A673 (cell line): Measurements from ENCODE around the gene CNOT1. TPM values are rescaled to one million over a fixed set of nuclear protein-coding genes. Genes with fewer than 3 reads are reported as not detected.

Source experiments
- BruUV-seq: library from RNA; stranded (reverse); fragments of 400-500 nt; replicated peaks from 2 replicates; lab custom pipeline; 2021; lab: Mats Ljungman, UMichigan
- CTCF ChIA-PET: fragments of 300-600 bp; sonication (Branson Sonifier 250); formaldehyde crosslinking; loops from one replicate; lab custom pipeline; 2022; ENCODE audit warnings: antibody characterized with exemption; lab: Charles Lee
- POLR2A ChIA-PET: fragments of 300-600 bp; sonication (Branson Sonifier 250); formaldehyde crosslinking; loops from one replicate; lab custom pipeline; 2022; ENCODE audit warnings: antibody characterized with exemption; ENCODE audit not compliant: low non-redundant PET; lab: Charles Lee
- DNase-seq: peaks from one replicate; pipeline ENCODE4 v3.0.0-alpha.2; 2015; ENCODE audit warnings: low spot score
- H3K27ac ChIP-seq: fragments of 200-600 bp; sonication (generic); 2 replicates; pipeline ENCODE4 v1.5.1; 2016; ENCODE audit warnings: mixed run types, low read depth, mild to moderate bottlenecking, mixed read lengths, antibody characterized with exemption, low read length; ENCODE audit not compliant: poor library complexity, severe bottlenecking
- H3K27me3 ChIP-seq: fragments of 200-600 bp; sonication (generic); replicated peaks from 2 replicates; pipeline ENCODE4 v1.6.1; 2017; ENCODE audit warnings: mixed run types, low read depth, mild to moderate bottlenecking, mixed read lengths, antibody characterized with exemption, low read length; ENCODE audit not compliant: insufficient read depth, poor library complexity
- H3K36me3 ChIP-seq: fragments of 200-600 bp; sonication (generic); 2 replicates; pipeline ENCODE4 v1.6.1; 2016; ENCODE audit warnings: mixed run types, mild to moderate bottlenecking, mixed read lengths, antibody characterized with exemption, low read length; ENCODE audit not compliant: insufficient read depth, poor library complexity, severe bottlenecking
- H3K4me1 ChIP-seq: fragments of 200-600 bp; sonication (generic); 2 replicates; pipeline ENCODE4 v1.6.1; 2017; ENCODE audit warnings: mixed run types, mild to moderate bottlenecking, mixed read lengths, antibody characterized with exemption, low read length; ENCODE audit not compliant: insufficient read depth, poor library complexity, severe bottlenecking
- H3K4me3 ChIP-seq: fragments of 200-600 bp; sonication (generic); 2 replicates; pipeline ENCODE4 v1.5.1; 2016; ENCODE audit warnings: low read depth, mixed run types, mild to moderate bottlenecking, mixed read lengths, low read length; ENCODE audit not compliant: poor library complexity, severe bottlenecking
- H3K9me3 ChIP-seq: fragments of 200-600 bp; sonication (generic); 2 replicates; pipeline ENCODE4 v1.6.1; 2016; ENCODE audit warnings: mixed run types, low read depth, mild to moderate bottlenecking, mixed read lengths, antibody characterized with exemption, low read length; ENCODE audit not compliant: poor library complexity, severe bottlenecking
- CTCF ChIP-seq: fragments of 300-800, 200-600 bp; sonication (generic); conservative IDR thresholded peaks from 2 replicates; pipeline ENCODE4 v1.5.1; 2017; ENCODE audit warnings: low read depth, mild to moderate bottlenecking, antibody characterized with exemption, low read length, moderate library complexity, mixed read lengths
- EZH2 ChIP-seq: fragments of 200-600 bp; sonication (generic); IDR thresholded peaks from 2 replicates; pipeline ENCODE4 v1.6.1; 2017; ENCODE audit warnings: borderline replicate concordance, low read depth, mild to moderate bottlenecking, mixed read lengths, antibody characterized with exemption, low read length; ENCODE audit not compliant: poor library complexity, severe bottlenecking
- intact Hi-C: fragments of 100-400 bp; cut with micrococcal nuclease; formaldehyde crosslinking; loops from one replicate; pipeline ENCODE4 v1.10.0; 2022; ENCODE audit not compliant: unreplicated experiment
- total RNA-seq: library from RNA; stranded (reverse); gene quantifications from 2 replicates; pipeline ENCODE4 v1.2.3, GENCODE V29; 2021

Gene CNOT1
- total RNA-seq, 1 experiment from 2014 or later, result 255 TPM

DNA sequence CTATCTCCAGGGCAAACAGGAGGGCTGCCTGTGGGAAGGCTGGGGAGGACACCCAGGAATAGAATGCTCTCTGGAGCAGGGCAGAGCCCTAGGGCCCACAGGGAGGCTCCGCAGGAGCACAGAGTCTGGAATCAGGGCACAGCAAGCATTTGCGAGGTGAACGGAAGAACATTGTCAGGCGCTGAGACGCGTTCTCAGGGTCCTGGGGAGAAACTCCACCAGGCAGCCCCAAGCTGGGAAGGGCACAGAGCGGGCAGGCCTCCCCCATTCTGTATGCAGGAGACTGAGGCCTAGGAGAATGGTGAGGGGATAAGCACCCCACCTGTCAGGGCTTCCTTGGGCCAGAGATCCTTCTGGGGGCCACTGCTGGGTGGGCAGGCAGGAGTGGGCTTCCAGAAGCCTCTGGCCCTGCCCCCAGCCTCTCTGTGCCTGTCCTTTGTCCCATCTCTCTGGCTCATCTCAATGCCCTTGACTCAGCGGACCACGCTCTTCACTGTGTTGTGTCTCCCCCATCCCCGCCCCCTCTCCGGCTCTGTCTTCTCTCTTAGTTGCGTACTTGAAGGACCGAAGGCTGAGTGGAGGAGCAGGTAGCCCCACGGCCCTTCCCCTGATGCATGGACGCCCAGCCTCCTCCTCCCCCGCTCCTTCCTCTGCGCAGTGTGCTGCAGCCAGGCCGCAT is 119.4 kb downstream of the CNOT1 start:
- ChIA-PET POLR2A (no interaction called here), CTCF (interaction anchor here (2.3 kb wide), 1 partner anchor 246 kb away, joined by 13 read pairs; no protein-coding TSS in a partner anchor)
- BruUV-seq, result no TSS peak

DNA sequence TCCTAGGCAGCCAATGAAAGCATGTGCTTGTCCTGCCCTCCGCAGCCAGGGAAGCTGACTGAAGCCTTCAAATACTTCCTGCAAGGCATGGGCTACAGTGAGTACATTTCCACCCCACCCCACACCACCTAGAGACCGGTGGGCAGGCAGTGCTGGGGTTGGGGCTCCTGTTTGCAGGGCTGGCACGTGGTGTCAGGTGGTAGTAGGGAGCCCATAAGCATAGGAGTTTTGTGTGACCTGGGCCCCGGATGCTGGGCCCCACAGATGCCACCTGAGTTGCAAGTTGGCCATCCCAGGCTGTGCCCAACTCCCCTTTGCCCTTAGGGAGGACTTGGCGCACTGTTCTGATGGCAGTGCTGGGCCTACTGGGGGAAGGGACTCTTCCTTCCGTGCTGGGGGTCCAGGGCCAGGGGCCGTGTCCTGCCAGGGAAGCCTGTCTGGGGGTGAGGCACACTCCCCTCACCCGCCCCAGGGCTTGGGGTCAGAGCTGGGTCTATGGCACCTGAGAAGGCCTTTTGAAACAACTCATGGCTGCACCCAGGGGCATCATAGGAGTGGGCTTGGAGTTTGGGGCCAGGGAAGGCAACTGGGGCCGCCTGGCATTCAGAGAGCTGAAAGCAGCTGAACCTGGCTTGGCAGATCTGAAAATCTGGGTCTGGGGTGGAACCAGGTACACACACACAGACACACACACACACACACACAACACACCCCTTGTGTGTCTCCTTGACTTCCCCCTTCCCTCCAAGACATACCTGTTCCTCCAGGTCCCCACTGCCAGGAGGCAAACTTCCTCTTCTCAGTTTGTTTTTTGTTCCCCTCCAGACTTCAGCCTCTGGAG is 120.2 kb downstream of the CNOT1 start:
- ChIA-PET CTCF (no interaction called here), POLR2A (no interaction called here)
- no peaks in the 10 kb centered on the region for H3K36me3 ChIP-seq
- DNase-seq, result no peak
- no peak overlapping the region for H3K27ac ChIP-seq
- H3K9me3 ChIP-seq, result no peaks in the 10 kb centered on the region
- TF ChIP-seq EZH2 (no peak), CTCF (no peak)
- no TSS peak for BruUV-seq
- intact Hi-C loops, result no loop called here
- no peak overlapping the region for H3K4me3 ChIP-seq
- no peaks in the 10 kb centered on the region for H3K27me3 ChIP-seq
- no peaks in the 10 kb centered on the region for H3K4me1 ChIP-seq

More for the DNA sequence above, 119.4 kb downstream of the CNOT1 start:
- Histone ChIP-seq H3K4me1 (no peaks in the 10 kb centered on the region), H3K4me3 (no peak overlapping the region), H3K27ac (no peak overlapping the region), H3K36me3 (no peaks in the 10 kb centered on the region), H3K27me3 (no peaks in the 10 kb centered on the region), H3K9me3 (no peaks in the 10 kb centered on the region)
- no peak for DNase-seq
- TF ChIP-seq CTCF (no peak), EZH2 (no peak)
- intact Hi-C loops, result no loop called here

DNA sequence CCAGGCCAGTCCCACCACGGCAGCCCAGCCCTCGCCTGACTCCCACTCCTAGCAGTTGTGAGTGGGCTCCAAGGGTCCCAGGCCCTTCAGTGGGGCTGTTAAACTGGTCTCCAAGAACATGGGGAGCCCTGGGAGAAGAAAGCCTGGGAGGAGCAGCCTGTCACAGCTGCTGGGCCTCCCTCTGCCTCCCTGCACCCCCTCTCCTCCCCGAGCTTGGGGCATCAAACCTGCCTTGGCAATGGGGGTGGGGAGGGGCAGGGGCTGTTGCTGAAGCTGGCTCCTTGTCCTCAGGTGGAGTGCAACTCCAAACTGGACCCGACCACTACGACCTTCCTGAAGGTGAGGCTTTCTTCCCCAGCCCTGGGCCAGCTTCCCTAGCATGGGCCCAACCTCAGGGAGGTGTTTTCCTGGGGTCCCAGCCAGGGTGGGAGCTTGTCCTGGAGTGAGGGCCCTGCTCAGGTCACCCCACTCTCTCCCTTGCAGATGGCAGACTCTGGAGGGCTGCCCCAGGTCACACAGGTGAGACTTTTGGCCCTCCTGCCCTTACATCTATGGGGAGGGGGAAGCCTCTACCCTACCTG is 120.9 kb downstream of the CNOT1 start:
- BruUV-seq, result no TSS peak
- H3K27ac ChIP-seq, result no peak overlapping the region
- no peaks in the 10 kb centered on the region for H3K27me3 ChIP-seq
- H3K36me3 ChIP-seq, result no peaks in the 10 kb centered on the region
- ChIA-PET POLR2A (no interaction called here), CTCF (no interaction called here)
- TF ChIP-seq EZH2 (no peak), CTCF (no peak)
- intact Hi-C loops, result no loop called here
- H3K4me1 ChIP-seq, result no peaks in the 10 kb centered on the region
- H3K9me3 ChIP-seq, result no peaks in the 10 kb centered on the region
- no peak overlapping the region for H3K4me3 ChIP-seq
- no peak for DNase-seq
